CD14-positive monocyte (primary cell): Measurements from ENCODE around the gene EML2. TPM values are rescaled to one million over a fixed set of nuclear protein-coding genes. Genes with fewer than 3 reads are reported as not detected.

Source experiments
- DNase-seq, 3 donors: peaks; one replicate each; pipeline ENCODE4 v3.0.0-alpha.2; 2011 to 2022
- H2AFZ ChIP-seq: 2 replicates; pipeline ENCODE4 v1.6.0; 2012; ENCODE audit warnings: mild to moderate bottlenecking, low read depth, low read length, inconsistent platforms; ENCODE audit not compliant: insufficient read depth, poor library complexity, severe bottlenecking
- H3K27ac ChIP-seq, 2 donors: 1 replicate in 1 of 2; 2 replicates in 1 of 2; pipeline ENCODE4 v1.5.1; 2012 to 2013; ENCODE audit warnings: low read length in 2 of 2, control low read depth in 1 of 2, inconsistent platforms in 1 of 2, low read depth in 1 of 2, mild to moderate bottlenecking in 1 of 2
- H3K27me3 ChIP-seq, 2 donors: one replicate each; pipeline versions ENCODE4 v1.6.0 to v1.6.1; 2011 to 2013; ENCODE audit warnings: low read length in 2 of 2; ENCODE audit not compliant: control insufficient read depth in 2 of 2, insufficient read depth in 2 of 2
- H3K36me3 ChIP-seq, 2 donors: replicated peaks in 1 of 2; 1 replicate in 1 of 2; 2 replicates in 1 of 2; pipeline versions ENCODE4 v1.5.1 to v1.6.1; 2012 to 2013; ENCODE audit warnings: low read length in 2 of 2, control low read depth in 1 of 2, inconsistent platforms in 1 of 2, mild to moderate bottlenecking in 1 of 2; ENCODE audit not compliant: insufficient read depth in 2 of 2, control insufficient read depth in 1 of 2
- H3K4me1 ChIP-seq, 2 donors: 1 replicate in 1 of 2; 2 replicates in 1 of 2; pipeline versions ENCODE4 v1.5.1 to v1.6.1; 2012 to 2013; ENCODE audit warnings: low read length in 2 of 2, control low read depth in 1 of 2, inconsistent platforms in 1 of 2, mild to moderate bottlenecking in 1 of 2, moderate library complexity in 1 of 2; ENCODE audit not compliant: insufficient read depth in 2 of 2, control insufficient read depth in 1 of 2
- H3K4me2 ChIP-seq: replicated peaks from 2 replicates; pipeline ENCODE3; 2012; ENCODE audit warnings: low read length, moderate library complexity, mild to moderate bottlenecking; ENCODE audit not compliant: poor library complexity, severe bottlenecking; ENCODE audit errors: extremely low read depth
- H3K4me3 ChIP-seq, 3 experiments: fragments of 200-600 bp in 1 of 3; sonication (generic) in 1 of 3; replicated peaks in 1 of 3; 1 replicate in 2 of 3; 2 replicates in 1 of 3; pipeline ENCODE4 v1.5.1; 2011 to 2013; ENCODE audit warnings: low read length in 3 of 3, mild to moderate bottlenecking in 3 of 3, control low read depth in 2 of 3, low read depth in 2 of 3, inconsistent platforms in 1 of 3, moderate library complexity in 1 of 3
- H3K79me2 ChIP-seq: 2 replicates; pipeline ENCODE4 v1.6.0; 2012; ENCODE audit warnings: mild to moderate bottlenecking, control low read depth, inconsistent platforms, low read length, moderate library complexity; ENCODE audit not compliant: insufficient read depth
- H3K9ac ChIP-seq: 2 replicates; pipeline ENCODE4 v1.6.0; 2017; ENCODE audit warnings: low read length, mild to moderate bottlenecking; ENCODE audit not compliant: insufficient read depth, poor library complexity, severe bottlenecking
- H3K9me3 ChIP-seq, 2 donors: replicated peaks in 1 of 2; 1 replicate in 1 of 2; 2 replicates in 1 of 2; pipeline versions ENCODE4 v1.5.1 to v1.6.1; 2012 to 2013; ENCODE audit warnings: low read length in 2 of 2, control low read depth in 1 of 2; ENCODE audit not compliant: control insufficient read depth in 1 of 2, insufficient read depth in 1 of 2
- H4K20me1 ChIP-seq: 2 replicates; pipeline ENCODE4 v1.6.0; 2012; ENCODE audit warnings: mild to moderate bottlenecking, low read length, control low read depth, moderate library complexity; ENCODE audit not compliant: insufficient read depth
- H3K27ac Mint-ChIP-seq, 7 donors: one replicate each; pipeline ENCODE4 v1.8.0; 2020; ENCODE audit warnings: mild to moderate bottlenecking in 7 of 7, mixed read lengths in 7 of 7, moderate library complexity in 6 of 7, inconsistent platforms in 2 of 7
- H3K27me3 Mint-ChIP-seq, 3 donors: one replicate each; pipeline ENCODE4 v1.8.0; 2021 to 2022; ENCODE audit warnings: low read depth in 3 of 3, mild to moderate bottlenecking in 3 of 3, mixed read lengths in 3 of 3, moderate library complexity in 3 of 3, inconsistent platforms in 1 of 3
- H3K36me3 Mint-ChIP-seq, 2 donors: one replicate each; pipeline ENCODE4 v1.8.0; 2020; ENCODE audit warnings: mixed read lengths in 2 of 2, inconsistent platforms in 1 of 2, mild to moderate bottlenecking in 1 of 2
- H3K4me1 Mint-ChIP-seq: one replicate; pipeline ENCODE4 v1.8.0; 2020; ENCODE audit warnings: mild to moderate bottlenecking, mixed read lengths
- H3K4me3 Mint-ChIP-seq, 2 donors: one replicate each; pipeline ENCODE4 v1.8.0; 2020; ENCODE audit warnings: mild to moderate bottlenecking in 2 of 2, mixed read lengths in 2 of 2, moderate library complexity in 1 of 2
- H3K9me3 Mint-ChIP-seq, 7 donors: one replicate each; pipeline ENCODE4 v1.8.0; 2020 to 2022; ENCODE audit warnings: mixed read lengths in 7 of 7, mild to moderate bottlenecking in 6 of 7, moderate library complexity in 6 of 7, inconsistent platforms in 2 of 7
- WGBS: methylation state at CpG from one replicate; pipeline ENCODE4 v1.1.5; 2013; ENCODE audit warnings: missing lambda C conversion rate; ENCODE audit not compliant: insufficient coverage; 5-methylcytosine and 5-hydroxymethylcytosine counted together
- intact Hi-C, 2 donors: fragments of 100-400 bp; cut with micrococcal nuclease; formaldehyde crosslinking; loops; one replicate each; pipeline versions ENCODE4 v1.15.0 to v1.15.1; 2023
- polyA plus RNA-seq, 3 donors: library from polyadenylated mRNA; depleted of rRNA in 1 of 3; unstranded in 2 of 3; stranded (reverse) in 1 of 3; fragments of 300-500 nt in 2 of 3; fragments of >200 nt in 1 of 3; fragmentation: Illumina TruSeq in 2 of 3; gene quantifications; 1 replicate in 2 of 3; 2 replicates in 1 of 3; pipeline ENCODE4 v1.2.3, GENCODE V29; 2012 to 2021
- TF ChIP-seq, protein P1 (sequence below): fragments of 200-600 bp; IDR thresholded peaks from one replicate; pipeline ENCODE4 v1.8.0; 2022; ENCODE audit warnings: antibody characterized with exemption, mild to moderate bottlenecking

Gene EML2
- polyA plus RNA-seq, 3 donors: 10.3 to 50.8 (median 11.9) TPM

DNA sequence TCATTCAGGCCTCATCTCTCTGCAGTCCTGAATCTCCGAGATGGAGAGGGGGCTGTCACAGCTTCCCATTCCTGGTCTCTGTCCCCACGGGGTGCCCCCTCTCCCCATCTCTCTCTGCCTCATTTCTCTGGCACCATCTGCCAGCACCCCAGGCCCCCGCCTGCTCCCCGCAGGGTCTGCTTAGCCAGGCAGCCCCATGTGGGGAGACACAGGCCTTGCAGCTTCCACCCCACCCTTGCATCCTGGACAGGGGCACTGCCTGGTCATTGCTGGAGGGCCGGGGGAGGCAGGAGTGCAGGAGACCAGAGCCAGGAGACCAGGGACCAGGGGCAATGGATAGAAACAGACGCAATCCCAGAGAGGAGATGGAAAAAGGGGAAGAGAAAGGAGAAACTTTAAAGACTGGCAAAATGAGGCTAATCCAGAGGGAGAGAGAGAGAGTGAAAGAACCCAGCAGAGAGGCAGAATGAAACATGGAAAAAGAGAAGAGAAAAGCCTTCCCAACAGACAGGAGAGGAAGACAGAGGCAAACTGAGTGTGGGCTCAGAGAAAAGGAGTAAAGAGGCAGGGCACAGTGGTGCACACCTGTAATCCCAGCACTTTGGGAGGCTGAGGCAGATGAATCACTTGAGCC, 20.0 kb upstream of the EML2 start:
- no peaks in the 10 kb centered on the region for H3K27me3 ChIP-seq
- no peak overlapping the region for H3K27ac Mint-ChIP-seq
- H3K27me3 Mint-ChIP-seq: peaks cover 11 to 41% (median 19%) of the 10 kb centered on the region in 3 donors
- TF ChIP-seq, protein P1, sequence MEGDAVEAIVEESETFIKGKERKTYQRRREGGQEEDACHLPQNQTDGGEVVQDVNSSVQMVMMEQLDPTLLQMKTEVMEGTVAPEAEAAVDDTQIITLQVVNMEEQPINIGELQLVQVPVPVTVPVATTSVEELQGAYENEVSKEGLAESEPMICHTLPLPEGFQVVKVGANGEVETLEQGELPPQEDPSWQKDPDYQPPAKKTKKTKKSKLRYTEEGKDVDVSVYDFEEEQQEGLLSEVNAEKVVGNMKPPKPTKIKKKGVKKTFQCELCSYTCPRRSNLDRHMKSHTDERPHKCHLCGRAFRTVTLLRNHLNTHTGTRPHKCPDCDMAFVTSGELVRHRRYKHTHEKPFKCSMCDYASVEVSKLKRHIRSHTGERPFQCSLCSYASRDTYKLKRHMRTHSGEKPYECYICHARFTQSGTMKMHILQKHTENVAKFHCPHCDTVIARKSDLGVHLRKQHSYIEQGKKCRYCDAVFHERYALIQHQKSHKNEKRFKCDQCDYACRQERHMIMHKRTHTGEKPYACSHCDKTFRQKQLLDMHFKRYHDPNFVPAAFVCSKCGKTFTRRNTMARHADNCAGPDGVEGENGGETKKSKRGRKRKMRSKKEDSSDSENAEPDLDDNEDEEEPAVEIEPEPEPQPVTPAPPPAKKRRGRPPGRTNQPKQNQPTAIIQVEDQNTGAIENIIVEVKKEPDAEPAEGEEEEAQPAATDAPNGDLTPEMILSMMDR: no peak
- peaks cover 5% of the 10 kb centered on the region for H3K4me1 Mint-ChIP-seq
- intact Hi-C loops: no loop called here
- H3K4me3 ChIP-seq: no peak overlapping the region
- 78% methylated on average over 5 of the region's 6 CpGs for WGBS
- H3K9me3 Mint-ChIP-seq: peaks cover 0 to 4% (median 0%) of the 10 kb centered on the region in 7 donors
- no peaks in the 10 kb centered on the region for H3K36me3 ChIP-seq
- no peak overlapping the region for H3K4me3 Mint-ChIP-seq
- peaks cover 0 to 5% of the 10 kb centered on the region in 2 donors for H3K4me1 ChIP-seq
- no peak overlapping the region for H3K9ac ChIP-seq
- no peak overlapping the region for H3K4me2 ChIP-seq
- no peak overlapping the region for H3K27ac ChIP-seq
- no peaks in the 10 kb centered on the region for H3K79me2 ChIP-seq
- no peak for DNase-seq
- H2AFZ ChIP-seq: no peak overlapping the region
- H4K20me1 ChIP-seq: no peaks in the 10 kb centered on the region
- no peaks in the 10 kb centered on the region for H3K36me3 Mint-ChIP-seq
- no peaks in the 10 kb centered on the region for H3K9me3 ChIP-seq

DNA sequence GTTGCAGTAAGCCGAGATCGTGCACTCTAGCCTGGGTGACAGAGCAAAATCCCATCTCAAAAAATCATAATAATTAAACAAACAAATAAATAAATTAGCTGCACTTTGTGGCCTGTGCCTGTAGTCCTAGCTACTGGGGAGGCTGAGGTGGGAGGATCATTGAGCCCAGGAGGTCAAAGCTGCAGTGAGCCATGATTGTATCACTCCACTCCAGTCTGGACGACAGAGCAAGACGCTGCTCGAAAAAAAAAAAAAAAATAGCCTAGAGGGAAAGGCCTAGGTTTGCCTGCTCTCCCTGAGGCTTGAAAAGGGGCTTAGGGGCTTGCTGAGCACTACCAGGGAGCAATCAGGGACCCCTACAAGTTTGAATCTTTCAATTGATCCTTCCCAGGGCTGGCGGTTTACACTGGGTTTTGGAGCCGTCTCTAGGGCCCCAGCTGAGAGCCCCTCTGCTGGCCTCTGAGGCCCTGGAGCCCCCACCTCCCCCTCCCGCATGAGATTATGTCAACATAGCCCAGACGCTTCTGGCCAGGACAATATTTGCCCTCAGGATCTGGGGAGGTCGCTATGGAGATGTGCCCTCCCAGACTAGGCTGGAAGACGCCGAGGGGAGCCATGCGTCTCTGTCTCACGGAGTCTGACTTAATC, 18.4 kb upstream of the EML2 start:
- Histone ChIP-seq H3K27me3 (no peaks in the 10 kb centered on the region), H4K20me1 (no peaks in the 10 kb centered on the region), H2AFZ (no peak overlapping the region), H3K4me3 (no peak overlapping the region), H3K27ac (no peak overlapping the region), H3K4me2 (no peak overlapping the region), H3K9ac (no peak overlapping the region), H3K4me1 (no peaks in the 10 kb centered on the region), H3K79me2 (no peaks in the 10 kb centered on the region), H3K9me3 (no peaks in the 10 kb centered on the region), H3K36me3 (no peaks in the 10 kb centered on the region)
- no peaks in the 10 kb centered on the region for H3K36me3 Mint-ChIP-seq
- TF ChIP-seq, protein P1: no peak
- intact Hi-C loops: no loop called here
- H3K27ac Mint-ChIP-seq: peak overlapping the region in 1 of 7 donors; percentile 32
- H3K27me3 Mint-ChIP-seq: peaks cover 11 to 35% (median 21%) of the 10 kb centered on the region in 3 donors
- no peak overlapping the region for H3K4me3 Mint-ChIP-seq
- H3K9me3 Mint-ChIP-seq: peaks cover 0 to 1% (median 0%) of the 10 kb centered on the region in 7 donors
- 55% methylated on average over 6 of the region's 14 CpGs for WGBS
- no peaks in the 10 kb centered on the region for H3K4me1 Mint-ChIP-seq
- no peak for DNase-seq
